GM21737 (cell line): ENCODE results near the gene OLFML3.

Experiments used
- ATAC-seq: cut with Tn5 transposase; IDR thresholded peaks from one replicate; pipeline ENCODE4 v1.9.1; 2021; ENCODE audit warnings: mild to moderate bottlenecking, moderate library complexity; ENCODE audit not compliant: unreplicated experiment

OLFML3 gene, protein sequence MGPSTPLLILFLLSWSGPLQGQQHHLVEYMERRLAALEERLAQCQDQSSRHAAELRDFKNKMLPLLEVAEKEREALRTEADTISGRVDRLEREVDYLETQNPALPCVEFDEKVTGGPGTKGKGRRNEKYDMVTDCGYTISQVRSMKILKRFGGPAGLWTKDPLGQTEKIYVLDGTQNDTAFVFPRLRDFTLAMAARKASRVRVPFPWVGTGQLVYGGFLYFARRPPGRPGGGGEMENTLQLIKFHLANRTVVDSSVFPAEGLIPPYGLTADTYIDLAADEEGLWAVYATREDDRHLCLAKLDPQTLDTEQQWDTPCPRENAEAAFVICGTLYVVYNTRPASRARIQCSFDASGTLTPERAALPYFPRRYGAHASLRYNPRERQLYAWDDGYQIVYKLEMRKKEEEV

GRCh38 chr1:113978863-113979702, at the start of gene OLFML3:
Gene OLFML3 (plus strand): TSS chr1:113979474. CDS start chr1:113979517, 43 bp downstream.
- no peak for ATAC-seq

DNA sequence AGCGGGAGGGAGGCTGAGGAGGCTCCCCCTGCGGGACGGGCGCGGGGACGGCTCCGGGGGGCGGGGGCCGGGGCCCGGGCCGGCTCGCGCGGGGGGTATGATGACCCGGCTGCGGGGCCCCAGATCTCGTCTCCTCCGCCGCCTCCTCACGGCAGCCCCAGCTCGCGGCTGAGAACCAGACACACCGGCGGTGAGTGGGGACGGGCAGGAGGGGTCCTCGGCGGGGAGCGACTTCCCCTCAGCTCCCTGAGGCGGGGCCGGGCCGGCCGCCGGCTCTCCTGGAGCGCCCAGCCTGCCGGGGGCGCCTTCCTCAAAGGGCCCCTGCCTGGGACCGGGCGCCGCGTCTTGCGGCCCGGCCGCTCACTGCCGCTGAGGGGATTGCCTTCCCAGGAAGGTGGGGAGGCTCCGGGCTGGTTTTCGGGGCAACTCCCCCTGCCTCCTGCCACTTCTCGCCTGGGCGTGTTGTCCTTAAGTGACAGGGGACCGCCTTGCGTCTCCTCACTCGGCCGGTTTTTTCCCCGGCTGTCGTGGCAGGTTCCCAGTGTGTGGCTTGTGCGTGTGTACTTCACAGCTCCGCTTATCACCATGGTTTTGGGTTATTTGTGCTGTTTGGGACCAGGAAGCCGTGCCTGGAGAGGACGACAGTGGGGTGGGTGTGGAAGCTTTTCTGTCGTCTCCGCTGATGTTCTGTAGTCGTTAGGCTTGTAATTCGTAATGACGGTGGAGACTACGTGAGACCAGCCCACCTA, 49.4 kb upstream of the OLFML3 start:
- peak; percentile 34 for ATAC-seq

- no peak for ATAC-seq
Observed at GRCh38 chr1:113930499-113931161, 48.6 kb upstream of the OLFML3 start.

GRCh38 chr1:113931451-113931851, 47.8 kb upstream of the OLFML3 start:
- ATAC-seq = no peak

DNA sequence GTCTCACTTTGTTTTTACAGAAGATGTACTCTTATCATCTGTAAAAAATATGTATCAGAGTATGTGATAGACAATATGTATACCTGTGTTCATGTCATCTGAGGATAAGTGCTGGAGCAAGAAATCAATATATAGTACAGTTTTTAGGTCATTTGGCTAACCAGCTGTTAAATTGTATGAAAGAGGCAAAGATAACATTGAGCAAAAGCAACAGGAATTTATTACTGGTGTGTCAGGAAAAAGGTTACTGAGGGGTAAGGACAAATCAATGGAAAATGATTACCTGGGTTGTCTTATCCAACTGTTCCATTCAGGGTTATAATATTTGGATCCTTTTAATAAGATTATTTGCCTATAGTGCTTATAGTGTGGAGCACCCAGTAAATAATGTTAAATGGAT, 45.3 kb upstream of the OLFML3 start:
- ATAC-seq = no peak

DNA sequence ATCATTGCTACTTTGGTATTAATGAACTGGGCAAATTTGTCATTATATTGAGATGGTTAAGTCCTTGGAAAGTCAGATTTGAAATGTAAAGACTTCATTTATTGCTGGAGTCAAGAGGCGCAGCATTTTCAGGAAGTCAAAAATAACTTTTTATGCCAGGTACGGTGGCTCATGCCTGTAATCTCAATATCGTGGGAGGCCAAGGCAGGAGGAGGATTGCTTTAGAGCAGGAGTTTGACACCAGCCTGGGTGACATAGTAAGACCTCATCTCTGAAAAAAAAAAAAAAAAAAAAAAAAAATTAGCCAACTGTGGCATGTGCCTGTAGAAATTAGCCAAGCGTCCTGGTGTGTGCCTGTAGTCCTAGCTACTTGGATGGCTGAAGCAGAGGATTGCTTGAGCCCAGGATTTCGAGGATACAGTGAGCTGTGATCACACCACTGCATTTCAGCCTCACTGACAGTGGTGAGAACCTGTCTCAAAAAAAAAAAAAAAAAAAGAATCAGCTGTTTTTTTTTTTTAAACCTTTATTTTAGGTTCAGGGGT, 44.7 kb upstream of the OLFML3 start:
- ATAC-seq = no peak

- ATAC-seq = no peak
Observed at GRCh38 chr1:113935176-113935575, 44.1 kb upstream of the OLFML3 start.

GRCh38 chr1:113935970-113936369, 43.3 kb upstream of the OLFML3 start:
- no peak for ATAC-seq

- no peak for ATAC-seq
Observed at GRCh38 chr1:113937146-113937545, 42.1 kb upstream of the OLFML3 start.

DNA sequence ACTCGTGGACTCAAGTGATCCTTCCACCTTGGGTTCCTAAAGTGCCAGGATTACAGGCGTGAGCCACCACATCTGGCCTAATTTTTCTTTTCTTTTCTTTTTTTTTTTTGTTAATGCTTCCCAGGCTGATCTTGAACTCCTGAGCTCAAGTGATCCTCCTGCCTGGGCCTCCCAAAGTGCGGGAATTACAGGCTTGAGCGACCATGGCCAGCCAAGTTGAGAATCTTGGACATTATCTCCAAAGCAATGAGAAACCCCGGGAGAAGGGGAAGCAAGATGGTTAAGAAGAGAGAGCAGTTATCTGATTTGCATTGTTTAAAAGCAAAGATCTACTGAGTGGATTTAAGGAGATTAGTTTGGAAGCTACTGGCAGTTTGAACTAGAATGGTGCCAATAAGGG, 41.1 kb upstream of the OLFML3 start:
- no peak for ATAC-seq

DNA sequence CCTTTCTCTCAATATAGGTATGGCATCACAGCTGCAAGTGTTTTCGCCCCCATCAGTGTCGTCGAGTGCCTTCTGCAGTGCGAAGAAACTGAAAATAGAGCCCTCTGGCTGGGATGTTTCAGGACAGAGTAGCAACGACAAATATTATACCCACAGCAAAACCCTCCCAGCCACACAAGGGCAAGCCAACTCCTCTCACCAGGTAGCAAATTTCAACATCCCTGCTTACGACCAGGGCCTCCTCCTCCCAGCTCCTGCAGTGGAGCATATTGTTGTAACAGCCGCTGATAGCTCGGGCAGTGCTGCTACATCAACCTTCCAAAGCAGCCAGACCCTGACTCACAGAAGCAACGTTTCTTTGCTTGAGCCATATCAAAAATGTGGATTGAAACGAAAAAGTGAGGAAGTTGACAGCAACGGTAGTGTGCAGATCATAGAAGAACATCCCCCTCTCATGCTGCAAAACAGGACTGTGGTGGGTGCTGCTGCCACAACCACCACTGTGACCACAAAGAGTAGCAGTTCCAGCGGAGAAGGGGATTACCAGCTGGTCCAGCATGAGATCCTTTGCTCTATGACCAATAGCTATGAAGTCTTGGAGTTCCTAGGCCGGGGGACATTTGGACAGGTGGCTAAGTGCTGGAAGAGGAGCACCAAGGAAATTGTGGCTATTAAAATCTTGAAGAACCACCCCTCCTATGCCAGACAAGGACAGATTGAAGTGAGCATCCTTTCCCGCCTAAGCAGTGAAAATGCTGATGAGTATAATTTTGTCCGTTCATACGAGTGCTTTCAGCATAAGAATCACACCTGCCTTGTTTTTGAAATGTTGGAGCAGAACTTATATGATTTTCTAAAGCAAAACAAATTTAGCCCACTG, 38.7 kb upstream of the OLFML3 start:
- ATAC-seq = no peak

DNA sequence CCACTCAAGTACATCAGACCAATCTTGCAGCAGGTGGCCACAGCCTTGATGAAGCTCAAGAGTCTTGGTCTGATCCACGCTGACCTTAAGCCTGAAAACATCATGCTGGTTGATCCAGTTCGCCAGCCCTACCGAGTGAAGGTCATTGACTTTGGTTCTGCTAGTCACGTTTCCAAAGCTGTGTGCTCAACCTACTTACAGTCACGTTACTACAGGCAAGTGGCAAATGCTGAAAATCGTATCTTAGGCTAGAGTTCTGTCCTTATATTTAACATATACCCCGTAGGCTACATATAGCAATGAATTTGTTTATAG, 38.1 kb upstream of the OLFML3 start:
- no peak for ATAC-seq

DNA sequence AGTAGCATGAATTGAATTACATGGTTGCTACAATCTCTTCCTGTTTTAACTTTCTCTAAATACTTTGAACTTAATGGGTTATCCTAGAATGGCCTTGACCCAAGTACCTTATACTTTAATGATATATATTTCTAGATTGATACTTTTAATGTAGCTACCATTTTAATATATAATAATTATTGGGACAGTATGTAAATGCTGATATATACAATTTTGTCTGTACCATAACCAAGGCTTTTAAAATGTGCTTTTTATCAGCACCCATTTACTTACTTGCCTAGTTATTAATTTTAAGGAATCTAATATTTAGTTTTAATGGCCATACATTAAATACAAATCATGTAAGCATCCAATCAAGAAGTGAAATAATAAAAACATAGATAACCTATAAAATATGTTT, 36.7 kb upstream of the OLFML3 start:
- no peak for ATAC-seq

- ATAC-seq = no peak
Observed at GRCh38 chr1:113943028-113943811, 36.1 kb upstream of the OLFML3 start.

GRCh38 chr1:113945329-113945728, 33.9 kb upstream of the OLFML3 start:
- ATAC-seq = no peak

GRCh38 chr1:113946112-113946511, 33.2 kb upstream of the OLFML3 start:
- ATAC-seq = no peak

- no peak for ATAC-seq
Observed at GRCh38 chr1:113946678-113947387, 32.4 kb upstream of the OLFML3 start.

GRCh38 chr1:113947388-113948107, 31.7 kb upstream of the OLFML3 start:
- no peak for ATAC-seq
